Activated naive CD4-positive, alpha-beta T cell treated with anti-CD3 and anti-CD28 coated beads, Interleukin-2, amount 50 U/mL, for 72 hours (primary cell): Measurements from ENCODE around the gene TUBA4A. TPM values are rescaled to one million over a fixed set of nuclear protein-coding genes. Genes with fewer than 3 reads are reported as not detected.
"Not testable (repeated sequence)": the region's sequence is repeated elsewhere in the genome, so short reads cannot be mapped to it uniquely, and the experiment has no call there.

Experiments used
- ATAC-seq, 2 donors: fragments of 150-1000 bp; cut with Tn5 transposase; 2 replicates each; pipeline ENCODE4 v1.10.0; 2021; ENCODE audit warnings: mild to moderate bottlenecking in 2 of 2, moderate library complexity in 2 of 2
- DNase-seq, 2 donors: peaks; one replicate each; pipeline ENCODE4 v3.0.0; 2021 to 2022; ENCODE audit warnings: low spot score in 2 of 2
- H3K27ac Mint-ChIP-seq, 2 donors: one replicate each; pipeline ENCODE4 v1.8.0; 2022; ENCODE audit warnings: mild to moderate bottlenecking in 2 of 2, mixed read lengths in 2 of 2
- H3K36me3 Mint-ChIP-seq, 2 donors: one replicate each; pipeline ENCODE4 v1.8.0; 2022; ENCODE audit warnings: mixed read lengths in 2 of 2
- H3K9me3 Mint-ChIP-seq, 2 donors: one replicate each; pipeline ENCODE4 v1.8.0; 2022; ENCODE audit warnings: mixed read lengths in 2 of 2
- total RNA-seq, 2 donors: library from RNA; stranded (reverse); gene quantifications; one replicate each; pipeline ENCODE4 v1.2.3, GENCODE V29; 2022

TUBA4A gene
- total RNA-seq, 2 donors from 2014 or later: 240 to 410 TPM

DNA sequence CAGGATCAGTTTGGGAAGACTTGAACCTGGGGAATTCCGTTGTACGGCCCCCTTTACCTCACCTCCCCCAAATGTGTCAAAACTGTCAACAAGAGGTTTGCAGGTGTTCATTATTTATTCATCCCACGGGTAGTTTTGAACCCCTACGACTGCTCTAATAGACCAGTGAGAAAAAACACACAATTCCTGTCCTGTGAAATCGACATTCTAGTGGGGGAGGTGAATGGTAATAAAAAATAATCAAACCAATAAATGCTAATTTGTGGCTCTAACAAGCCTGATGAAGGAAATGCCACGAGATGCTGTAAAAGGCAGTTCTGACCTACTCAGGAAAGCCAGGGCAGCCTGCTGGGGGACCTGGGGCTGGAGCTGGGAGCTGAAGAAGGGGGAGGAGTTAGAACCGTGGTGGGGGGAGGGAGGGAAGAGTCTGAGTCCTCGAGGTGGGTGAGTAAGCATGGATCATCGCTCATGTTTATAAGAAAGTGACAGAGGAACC, 25.0 kb upstream of the TUBA4A start:
- ATAC-seq: no peak
- DNase-seq: peak in 1 of 2 donors; percentile 24
- peaks cover 0 to 5% of the 10 kb centered on the region in 2 donors for H3K36me3 Mint-ChIP-seq
- no peaks in the 10 kb centered on the region for H3K9me3 Mint-ChIP-seq
- peak overlapping the region; percentile 92 to 98 for H3K27ac Mint-ChIP-seq

DNA sequence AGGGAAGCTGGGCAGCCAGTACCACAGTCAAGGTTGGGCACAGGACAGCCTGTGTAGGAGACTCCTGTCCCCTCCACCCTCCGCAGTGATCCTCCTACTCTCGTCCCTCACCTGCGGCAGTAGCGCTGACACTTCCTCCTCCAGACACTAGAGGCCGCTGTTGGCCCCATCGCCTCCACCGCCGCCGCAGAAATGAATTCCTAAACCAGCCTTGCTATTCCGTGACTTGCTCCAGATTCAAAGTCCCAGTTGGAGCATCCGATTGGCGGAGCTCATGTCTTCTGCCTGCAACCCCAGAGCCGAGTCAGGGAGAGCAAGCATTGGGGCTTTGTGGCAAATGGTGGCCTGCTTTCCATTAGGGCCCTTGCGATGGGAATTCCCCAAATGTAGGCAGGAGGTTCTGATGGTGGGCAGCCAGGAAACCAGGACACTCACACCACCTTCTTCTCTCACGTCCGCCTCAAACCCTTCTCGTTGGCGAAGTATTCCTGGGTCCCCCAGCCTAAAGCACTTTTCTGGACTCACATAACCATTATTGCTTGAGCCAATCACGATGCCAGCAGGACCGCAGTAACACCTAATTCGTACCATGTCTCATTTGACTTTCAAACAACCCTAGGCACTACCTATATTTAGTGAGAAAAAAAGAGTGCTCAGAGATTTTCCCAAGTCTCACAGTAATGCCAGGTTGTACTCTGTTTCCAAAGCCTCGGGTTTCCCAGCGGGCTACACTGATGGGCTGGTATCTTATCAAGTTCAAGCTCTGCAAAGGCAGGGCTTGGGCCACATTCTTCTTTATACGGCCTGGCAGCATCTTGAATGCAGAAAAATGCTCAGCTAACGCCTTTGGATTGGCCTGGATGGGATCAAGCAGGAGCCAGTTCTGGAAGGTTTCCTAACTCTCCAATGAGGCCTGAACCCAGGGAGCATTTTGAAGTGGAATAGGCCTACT, 24.3 kb upstream of the TUBA4A start:
- H3K27ac Mint-ChIP-seq: peak overlapping the region; percentile 92 to 93
- ATAC-seq (no peak), DNase-seq (peak; percentile 82 to 83)
- H3K36me3 Mint-ChIP-seq: peaks cover 0 to 5% of the 10 kb centered on the region in 2 donors
- no peaks in the 10 kb centered on the region for H3K9me3 Mint-ChIP-seq

DNA sequence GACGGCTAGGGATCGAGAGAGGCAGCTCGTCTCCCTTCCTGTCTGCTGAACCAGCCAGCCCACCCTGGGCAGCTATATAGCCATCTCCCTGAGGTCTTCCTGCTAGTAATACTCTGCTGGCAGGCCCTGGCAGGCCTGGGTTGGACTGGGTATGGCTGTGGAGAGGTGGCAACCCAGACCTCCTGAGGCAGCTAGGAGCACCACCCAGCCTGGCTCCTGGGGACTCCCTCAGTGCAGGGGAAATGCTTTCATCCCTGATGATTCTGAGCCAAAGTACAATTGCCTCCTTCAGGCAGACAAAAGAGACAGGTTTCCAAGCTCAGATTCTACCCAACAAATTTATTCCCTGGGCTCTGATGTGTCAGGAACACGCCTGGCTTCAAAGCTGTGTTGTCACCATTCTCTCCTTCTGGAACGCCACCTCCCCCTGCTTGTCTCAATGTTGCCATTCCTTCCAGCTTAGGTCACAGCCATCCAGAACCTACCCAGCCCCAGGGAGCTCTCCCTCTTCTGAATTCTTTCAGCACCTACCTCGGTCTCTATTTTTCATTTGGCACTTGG, 20.7 kb upstream of the TUBA4A start:
- Mint-ChIP-seq H3K9me3 (no peaks in the 10 kb centered on the region), H3K27ac (no peak overlapping the region)
- no peak for ATAC-seq

DNA sequence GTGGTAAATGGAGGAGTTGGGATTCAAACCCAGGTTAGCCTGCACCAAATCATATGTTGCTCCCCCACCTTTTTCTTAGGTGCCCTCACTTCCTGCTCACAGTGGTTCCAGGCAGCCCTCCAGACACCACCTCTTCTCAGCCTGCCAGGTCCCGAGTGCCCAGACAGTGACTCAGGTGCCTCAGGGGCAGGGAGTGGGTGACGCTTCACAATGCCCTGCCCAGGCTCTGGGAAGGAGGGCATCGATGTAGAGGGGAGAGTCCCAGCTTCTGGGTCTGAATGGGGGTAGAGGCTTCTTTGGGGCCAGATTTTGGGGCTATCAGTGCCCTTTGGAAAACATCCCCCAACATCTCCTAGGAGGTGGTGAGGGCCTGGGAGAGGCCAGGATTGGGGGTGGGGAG, 20.2 kb upstream of the TUBA4A start:
- no peaks in the 10 kb centered on the region for H3K36me3 Mint-ChIP-seq
- H3K9me3 Mint-ChIP-seq: no peaks in the 10 kb centered on the region
- H3K27ac Mint-ChIP-seq: no peak overlapping the region
- DNase-seq (no peak), ATAC-seq (no peak)

More for the DNA sequence above, 20.7 kb upstream of the TUBA4A start:
- H3K36me3 Mint-ChIP-seq: no peaks in the 10 kb centered on the region
- DNase-seq: no peak

DNA sequence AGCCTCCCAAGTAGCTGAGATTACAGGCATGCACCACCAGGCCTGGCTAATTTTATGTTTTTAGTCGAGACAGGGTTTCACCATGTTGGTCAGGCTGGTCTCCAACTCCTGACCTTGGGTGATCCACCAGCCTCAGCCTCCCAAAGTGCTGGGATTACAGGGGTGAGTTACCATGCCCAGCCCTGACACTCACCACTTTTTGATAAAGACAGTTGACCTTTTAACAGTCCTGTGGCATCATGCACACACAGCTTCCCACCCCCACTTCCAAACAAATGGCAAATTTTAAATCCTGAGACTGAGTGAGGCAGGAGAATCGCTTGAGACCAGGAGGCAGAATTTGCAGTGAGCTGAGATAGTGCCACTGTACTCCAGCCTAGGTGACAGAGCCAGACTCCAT, 19.3 kb upstream of the TUBA4A start:
- DNase-seq: no peak
- peak in 1 of 2 donors; percentile 63 for ATAC-seq
- Mint-ChIP-seq H3K9me3 (no peaks in the 10 kb centered on the region), H3K36me3 (no peaks in the 10 kb centered on the region), H3K27ac (no peak overlapping the region)

DNA sequence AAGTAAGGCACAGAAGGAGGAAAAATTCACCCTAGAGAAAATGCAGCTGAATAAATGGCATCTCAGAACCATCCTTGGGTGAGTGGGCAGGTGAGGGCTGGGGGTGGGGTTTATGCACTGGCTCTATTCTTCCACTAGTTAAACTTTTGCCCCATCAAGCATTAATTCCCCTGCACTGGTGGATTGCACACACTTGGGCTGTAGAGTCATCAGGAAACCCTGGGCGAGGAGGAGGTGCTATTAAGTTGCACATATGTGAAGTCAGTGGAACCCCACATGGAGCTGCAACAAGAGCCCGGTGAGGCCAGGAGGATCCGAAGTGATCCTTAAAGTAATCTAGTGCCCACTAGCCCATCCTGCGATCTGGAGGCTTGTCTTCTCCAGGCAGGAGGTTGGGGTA, 18.6 kb upstream of the TUBA4A start:
- no peak for ATAC-seq
- H3K27ac Mint-ChIP-seq: no peak overlapping the region
- no peaks in the 10 kb centered on the region for H3K36me3 Mint-ChIP-seq
- H3K9me3 Mint-ChIP-seq: no peaks in the 10 kb centered on the region
- no peak for DNase-seq

DNA sequence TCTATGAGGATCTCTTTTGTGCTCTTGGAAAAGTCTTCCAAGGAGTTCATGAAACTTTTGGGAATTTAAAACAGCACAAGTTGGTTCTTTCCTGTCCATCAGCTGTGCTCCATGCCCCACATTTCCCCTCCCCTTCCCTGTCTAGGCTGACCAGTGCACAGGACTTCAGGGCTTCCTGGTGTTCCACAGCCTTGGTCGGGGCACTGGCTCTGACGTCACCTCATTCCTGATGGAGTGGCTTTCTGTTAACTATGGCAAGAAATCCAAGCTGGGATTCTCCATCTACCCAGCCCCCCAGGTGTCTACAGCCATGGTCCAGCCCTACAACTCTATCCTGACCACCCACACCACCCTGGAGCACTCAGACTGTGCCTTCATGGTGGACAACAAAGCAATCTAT, 17.3 kb upstream of the TUBA4A start:
- DNase-seq: no peak
- Mint-ChIP-seq H3K27ac (no peak overlapping the region), H3K36me3 (no peaks in the 10 kb centered on the region), H3K9me3 (no peaks in the 10 kb centered on the region)
- ATAC-seq: no peak

DNA sequence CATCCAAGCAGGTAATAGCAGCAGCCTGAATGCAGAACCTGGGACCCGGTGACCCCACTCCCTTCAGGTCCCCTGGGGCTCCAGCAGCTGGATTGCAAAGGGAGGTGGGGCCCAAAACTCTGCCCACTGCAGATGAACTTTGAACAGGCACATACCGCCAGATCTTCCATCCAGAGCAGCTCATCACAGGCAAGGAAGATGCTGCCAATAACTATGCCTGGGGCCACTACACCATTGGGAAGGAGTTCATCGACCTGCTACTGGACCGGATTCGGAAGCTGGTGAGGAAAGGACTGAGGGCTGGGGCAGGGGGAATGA, 16.3 kb upstream of the TUBA4A start:
- Mint-ChIP-seq H3K36me3 (no peaks in the 10 kb centered on the region), H3K9me3 (no peaks in the 10 kb centered on the region), H3K27ac (no peak overlapping the region)
- ATAC-seq: no peak
- DNase-seq: no peak

DNA sequence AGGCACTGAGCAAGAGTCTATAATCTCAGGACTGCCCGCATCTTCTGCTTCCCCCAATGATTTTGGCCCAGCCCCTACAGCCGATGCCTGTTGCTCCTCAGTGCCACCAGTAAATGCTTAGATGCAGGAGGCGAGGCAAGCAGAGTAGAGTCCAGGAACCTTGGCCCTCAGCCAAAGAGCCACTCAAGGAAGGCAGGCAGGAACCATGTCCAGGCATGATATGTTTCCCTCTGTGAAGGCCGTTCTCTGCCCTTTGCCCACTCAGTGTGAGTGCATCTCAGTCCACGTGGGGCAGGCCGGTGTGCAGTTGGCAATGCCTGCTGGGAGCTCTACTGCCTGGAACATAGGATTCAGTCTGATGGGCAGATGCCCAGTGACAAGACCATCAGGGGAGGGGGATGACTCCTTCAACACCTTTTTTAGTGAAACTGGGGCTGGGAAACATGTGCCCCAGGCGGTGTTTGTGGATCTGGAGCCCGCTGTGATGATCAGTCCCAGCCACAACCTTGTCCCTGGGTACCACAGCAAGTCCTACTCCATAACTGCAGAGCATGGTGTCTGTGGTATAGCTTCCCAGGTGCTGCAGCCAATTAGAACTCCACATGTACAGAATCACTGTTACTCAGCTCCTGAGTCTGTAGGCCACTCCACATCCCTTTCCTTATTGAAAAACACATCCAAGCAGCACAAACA, 15.8 kb upstream of the TUBA4A start:
- Mint-ChIP-seq H3K36me3 (no peaks in the 10 kb centered on the region), H3K27ac (no peak overlapping the region), H3K9me3 (no peaks in the 10 kb centered on the region)
- ATAC-seq (no peak), DNase-seq (no peak)

DNA sequence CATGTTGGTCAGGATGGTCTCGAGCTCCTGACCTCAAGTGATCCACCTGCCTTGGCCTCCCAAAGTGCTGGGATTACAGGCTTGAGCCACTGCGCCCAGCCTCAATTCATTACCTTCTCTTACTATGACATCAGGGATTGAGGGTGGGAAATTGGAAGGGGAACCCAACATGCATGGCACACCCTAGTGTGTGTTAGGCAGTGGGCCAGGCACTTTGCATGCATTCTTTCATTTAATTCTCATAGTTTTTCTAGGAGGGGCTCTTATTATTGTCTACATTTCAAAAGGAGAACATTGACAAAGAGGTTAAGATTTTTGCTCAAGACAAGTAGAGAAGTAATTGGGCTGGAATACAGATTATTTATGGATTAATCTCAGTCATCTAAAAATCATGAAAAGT, 14.6 kb upstream of the TUBA4A start:
- no peaks in the 10 kb centered on the region for H3K36me3 Mint-ChIP-seq
- DNase-seq: no peak
- no peaks in the 10 kb centered on the region for H3K9me3 Mint-ChIP-seq
- H3K27ac Mint-ChIP-seq: no peak overlapping the region
- ATAC-seq: no peak

DNA sequence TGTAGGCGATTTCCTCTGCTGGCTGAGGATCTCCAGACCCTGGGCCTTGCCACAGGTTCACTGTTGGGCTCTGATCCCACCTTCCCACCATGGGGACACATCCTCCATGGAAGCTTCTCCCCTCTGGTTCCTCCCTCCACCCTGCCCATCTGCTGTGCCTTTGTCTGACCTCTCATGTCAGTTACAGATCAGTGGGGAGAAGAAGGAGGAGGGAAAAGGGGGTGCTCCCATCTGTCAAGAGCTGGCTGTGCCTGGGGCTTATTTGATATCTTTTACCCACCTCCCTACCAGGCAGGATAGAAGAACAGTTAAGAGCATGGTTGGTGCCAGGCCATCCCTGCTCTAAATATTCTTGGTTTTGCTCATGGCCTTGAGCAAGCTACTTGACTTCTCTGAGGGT, 13.2 kb upstream of the TUBA4A start:
- Mint-ChIP-seq H3K36me3 (no peaks in the 10 kb centered on the region), H3K27ac (no peak overlapping the region), H3K9me3 (no peaks in the 10 kb centered on the region)
- DNase-seq: no peak
- ATAC-seq: no peak

DNA sequence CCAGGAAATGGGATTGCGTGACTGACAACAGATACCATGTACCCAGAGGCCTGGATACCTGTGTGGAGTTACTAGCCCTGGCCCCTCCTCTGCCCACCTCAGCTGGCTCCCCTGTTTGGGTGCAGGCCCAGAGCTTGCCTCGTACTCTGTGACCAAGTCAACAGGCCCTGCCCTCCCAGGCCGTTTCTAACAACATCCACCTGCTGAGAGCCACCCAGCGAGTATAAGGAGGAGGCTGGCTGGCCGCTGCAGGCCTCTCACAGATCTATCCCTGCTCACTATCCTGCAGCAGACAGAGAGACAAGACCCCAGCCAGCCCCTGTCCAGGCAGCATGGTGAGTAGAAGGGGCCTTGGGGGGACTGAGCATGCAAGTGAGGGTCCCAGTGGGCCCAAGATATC, 12.5 kb upstream of the TUBA4A start:
- Mint-ChIP-seq H3K36me3 (no peaks in the 10 kb centered on the region), H3K9me3 (no peaks in the 10 kb centered on the region), H3K27ac (no peak overlapping the region)
- DNase-seq: no peak
- ATAC-seq: no peak

DNA sequence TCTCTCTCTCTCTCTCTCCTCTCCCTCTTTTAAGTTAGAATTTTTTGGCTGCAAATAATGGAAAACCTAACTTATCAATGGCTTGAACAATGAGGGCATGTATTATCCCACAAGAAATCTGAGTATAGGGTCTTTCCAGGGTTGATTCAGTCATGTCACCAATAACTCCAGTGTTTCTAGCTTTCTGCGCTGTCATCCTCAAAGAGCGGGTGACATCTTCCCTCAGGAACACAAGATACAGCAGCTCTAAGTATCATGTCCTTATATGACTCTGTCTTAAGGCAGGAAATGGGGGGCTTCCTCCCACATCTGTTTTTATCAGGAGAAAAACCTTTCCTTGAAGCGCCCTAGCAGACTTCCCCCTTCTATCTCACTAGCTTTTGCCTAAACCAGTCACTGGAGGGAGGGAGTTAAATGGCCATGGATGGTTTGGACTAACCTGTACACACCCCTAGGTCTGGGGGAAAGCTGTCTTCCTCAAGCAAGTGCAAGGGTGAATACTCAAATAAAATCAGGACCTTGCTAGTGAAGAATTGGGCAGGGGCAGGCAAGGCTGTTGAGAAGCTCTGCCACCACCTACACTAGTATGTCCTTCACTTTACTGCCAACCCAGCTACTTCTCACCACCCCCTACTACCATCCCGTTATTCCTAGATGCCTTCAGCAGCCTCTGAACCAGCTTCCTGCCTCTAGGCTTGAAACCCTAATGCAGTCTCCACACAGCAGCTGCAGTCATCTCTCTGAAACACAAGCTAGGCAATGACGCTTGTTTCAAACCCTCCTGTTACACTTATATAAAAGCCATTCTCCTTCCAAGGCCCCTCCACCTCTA, 7.5 kb upstream of the TUBA4A start:
- Mint-ChIP-seq H3K36me3 (no peaks in the 10 kb centered on the region), H3K9me3 (no peaks in the 10 kb centered on the region), H3K27ac (no peak overlapping the region)
- ATAC-seq: no peak
- no peak for DNase-seq

DNA sequence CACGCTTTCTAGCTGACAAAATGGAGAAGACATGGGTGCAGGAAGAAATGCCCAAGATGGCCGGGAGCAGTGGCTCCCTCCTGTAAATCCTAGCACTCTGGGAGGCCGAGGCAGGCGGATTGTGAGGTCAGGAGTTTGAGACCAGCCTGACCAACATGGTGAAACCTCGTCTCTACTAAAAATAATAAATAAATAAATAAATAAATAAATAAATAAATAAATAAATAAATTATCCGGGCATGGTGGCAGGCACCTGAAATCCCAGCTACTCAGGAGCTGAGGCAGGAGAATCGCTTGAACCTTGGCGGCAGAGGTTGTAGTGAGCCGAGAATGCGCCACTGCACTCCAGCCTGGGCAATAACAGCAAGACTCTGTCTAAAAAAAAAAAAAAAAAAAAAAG, 5.2 kb upstream of the TUBA4A start:
- H3K27ac Mint-ChIP-seq, ATAC-seq, H3K9me3 Mint-ChIP-seq, H3K36me3 Mint-ChIP-seq, DNase-seq: not testable (repeated sequence)

DNA sequence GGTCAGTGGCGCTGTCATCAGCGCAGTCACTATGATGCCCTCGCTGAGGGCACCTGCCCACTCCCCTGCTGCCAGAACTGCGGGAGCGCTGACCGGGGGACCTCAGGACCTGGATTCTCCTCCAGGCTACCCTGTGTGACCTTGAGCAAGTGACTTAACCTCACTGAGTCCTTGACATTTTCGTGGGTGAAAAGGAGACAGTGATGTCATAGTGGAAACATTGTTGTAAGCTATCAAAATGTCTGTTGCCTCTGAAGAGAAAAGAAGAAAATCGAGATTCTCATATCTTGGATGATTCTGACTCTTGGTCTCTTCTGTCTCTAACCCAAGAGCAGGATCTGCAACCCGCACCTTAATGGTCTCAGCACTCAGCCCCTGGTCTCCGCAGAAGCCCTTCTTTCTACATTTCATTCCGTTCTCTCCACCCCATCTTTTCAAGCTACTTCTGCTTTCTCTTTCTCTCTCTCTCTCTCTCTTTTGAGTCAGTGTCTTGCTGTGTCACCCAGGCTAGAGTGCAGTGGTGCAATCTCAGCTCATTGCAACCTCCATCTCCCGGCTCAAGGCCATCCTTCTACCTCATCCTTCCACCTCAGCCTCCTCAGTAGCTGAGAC, 978 bp upstream of the TUBA4A start:
- no peaks in the 10 kb centered on the region for H3K9me3 Mint-ChIP-seq
- ATAC-seq (peak; percentile 54 to 60), DNase-seq (peak; percentile 31 to 69)
- H3K27ac Mint-ChIP-seq: peak overlapping the region; percentile 87 to 91
- H3K36me3 Mint-ChIP-seq: peaks cover 39% of the 10 kb centered on the region in 2 donors
